Glutamatergic neuron (in vitro differentiated cells): Measurements from ENCODE around the gene VSIG10L. TPM values are rescaled to one million over a fixed set of nuclear protein-coding genes. Genes with fewer than 3 reads are reported as not detected.

Experiments used
- DNase-seq: peaks from one replicate; pipeline ENCODE4 v3.0.0; 2022
- H3K27ac Mint-ChIP-seq: one replicate; pipeline ENCODE4 v1.8.0; 2020; ENCODE audit warnings: mild to moderate bottlenecking, mixed read lengths, inconsistent platforms; ENCODE audit not compliant: unreplicated experiment
- H3K27me3 Mint-ChIP-seq: one replicate; pipeline ENCODE4 v1.8.0; 2020; ENCODE audit warnings: mild to moderate bottlenecking, moderate library complexity, mixed read lengths, inconsistent platforms; ENCODE audit not compliant: unreplicated experiment
- H3K36me3 Mint-ChIP-seq: one replicate; pipeline ENCODE4 v1.8.0; 2020; ENCODE audit warnings: mild to moderate bottlenecking, mixed read lengths, inconsistent platforms; ENCODE audit not compliant: unreplicated experiment
- H3K4me1 Mint-ChIP-seq: one replicate; pipeline ENCODE4 v1.8.0; 2020; ENCODE audit warnings: mild to moderate bottlenecking, low read depth, mixed read lengths, inconsistent platforms; ENCODE audit not compliant: unreplicated experiment
- H3K4me3 Mint-ChIP-seq: one replicate; pipeline ENCODE4 v1.8.0; 2020; ENCODE audit warnings: mild to moderate bottlenecking, mixed read lengths, inconsistent platforms; ENCODE audit not compliant: unreplicated experiment
- H3K9me3 Mint-ChIP-seq: one replicate; pipeline ENCODE4 v1.8.0; 2020; ENCODE audit warnings: mild to moderate bottlenecking, moderate library complexity, mixed read lengths, inconsistent platforms; ENCODE audit not compliant: unreplicated experiment
- total RNA-seq: library from RNA; stranded (reverse); fragmentation: NEBNext Ultra II Directional; extraction: Animal tissue kit (Norgen Biotek cat#: 25700); gene quantifications from one replicate; pipeline ENCODE4 v1.2.1, GENCODE V29; 2021; ENCODE audit not compliant: unreplicated experiment
- TF ChIP-seq, protein P1 (sequence below): fragments of 200-600 bp; sonication (generic); IDR thresholded peaks from one replicate; pipeline ENCODE4 v1.5.0; 2021; ENCODE audit not compliant: partially characterized antibody, unreplicated experiment

The VSIG10L gene
- total RNA-seq, 1 donor from 2014 or later: 3.5 TPM

DNA sequence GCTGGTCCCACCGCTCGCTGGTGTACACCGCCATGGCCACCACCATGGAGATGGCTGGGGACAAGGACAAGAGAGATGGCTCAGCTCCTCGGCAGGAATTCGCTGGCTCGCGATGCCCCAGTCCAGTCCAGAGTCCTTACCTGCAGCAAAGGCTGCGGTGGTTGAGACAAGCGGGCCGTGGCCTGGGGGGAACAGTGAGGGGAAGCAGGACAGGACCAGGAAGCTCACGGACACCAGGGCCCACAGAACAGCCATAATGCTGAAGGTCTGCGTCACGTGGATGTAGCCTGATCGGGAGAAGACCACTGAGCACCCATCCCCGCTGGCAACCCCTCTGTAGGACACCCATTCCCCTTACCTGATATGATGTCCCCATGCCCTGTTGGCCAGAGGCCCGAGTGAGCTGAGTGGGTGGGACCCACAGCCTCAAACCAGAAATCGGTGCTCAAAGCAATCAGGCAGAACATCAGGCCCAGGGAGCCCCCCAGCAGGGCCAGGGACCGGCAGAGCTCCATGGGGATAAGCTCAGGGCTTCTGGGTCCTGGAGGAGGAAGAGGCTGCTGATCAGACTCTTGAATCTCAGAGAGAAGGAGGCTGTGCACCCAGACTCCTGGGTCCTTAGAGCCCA, 30.2 kb upstream of the VSIG10L start:
- Mint-ChIP-seq H3K36me3 (no peaks in the 10 kb centered on the region), H3K27ac (no peak overlapping the region), H3K9me3 (peaks cover 12% of the 10 kb centered on the region), H3K4me3 (no peak overlapping the region), H3K4me1 (peaks cover 3% of the 10 kb centered on the region), H3K27me3 (peaks cover 12% of the 10 kb centered on the region)
- TF ChIP-seq, protein P1, sequence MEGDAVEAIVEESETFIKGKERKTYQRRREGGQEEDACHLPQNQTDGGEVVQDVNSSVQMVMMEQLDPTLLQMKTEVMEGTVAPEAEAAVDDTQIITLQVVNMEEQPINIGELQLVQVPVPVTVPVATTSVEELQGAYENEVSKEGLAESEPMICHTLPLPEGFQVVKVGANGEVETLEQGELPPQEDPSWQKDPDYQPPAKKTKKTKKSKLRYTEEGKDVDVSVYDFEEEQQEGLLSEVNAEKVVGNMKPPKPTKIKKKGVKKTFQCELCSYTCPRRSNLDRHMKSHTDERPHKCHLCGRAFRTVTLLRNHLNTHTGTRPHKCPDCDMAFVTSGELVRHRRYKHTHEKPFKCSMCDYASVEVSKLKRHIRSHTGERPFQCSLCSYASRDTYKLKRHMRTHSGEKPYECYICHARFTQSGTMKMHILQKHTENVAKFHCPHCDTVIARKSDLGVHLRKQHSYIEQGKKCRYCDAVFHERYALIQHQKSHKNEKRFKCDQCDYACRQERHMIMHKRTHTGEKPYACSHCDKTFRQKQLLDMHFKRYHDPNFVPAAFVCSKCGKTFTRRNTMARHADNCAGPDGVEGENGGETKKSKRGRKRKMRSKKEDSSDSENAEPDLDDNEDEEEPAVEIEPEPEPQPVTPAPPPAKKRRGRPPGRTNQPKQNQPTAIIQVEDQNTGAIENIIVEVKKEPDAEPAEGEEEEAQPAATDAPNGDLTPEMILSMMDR: no peak
- no peak for DNase-seq

DNA sequence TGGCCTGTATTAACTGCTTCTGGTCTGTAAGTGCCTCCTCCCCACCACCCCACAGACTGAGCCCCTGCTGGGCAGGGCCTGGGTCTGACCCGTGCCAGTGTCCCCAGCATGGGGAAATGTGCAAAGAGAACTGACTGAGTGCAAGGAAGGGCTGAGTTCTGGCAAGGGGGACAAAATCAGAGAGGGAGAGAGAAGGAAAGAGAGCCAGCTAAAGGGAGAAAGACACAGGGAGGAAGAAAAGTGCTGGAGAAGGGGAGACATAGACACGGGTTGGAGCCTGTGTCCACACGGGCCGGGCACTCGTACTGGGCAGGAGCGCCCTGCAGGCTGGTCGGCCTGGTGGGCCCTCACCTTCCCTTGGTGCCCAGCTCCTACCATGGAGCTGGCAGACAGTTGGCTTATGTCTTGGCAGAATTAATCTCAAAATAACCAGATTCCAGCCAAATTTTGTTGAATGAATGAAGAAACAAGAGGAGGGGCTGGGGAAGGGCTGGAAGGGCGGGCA, 29.3 kb upstream of the VSIG10L start:
- peak overlapping the region; percentile 3 for H3K4me3 Mint-ChIP-seq
- peaks cover 3% of the 10 kb centered on the region for H3K4me1 Mint-ChIP-seq
- H3K27me3 Mint-ChIP-seq: peaks cover 15% of the 10 kb centered on the region
- TF ChIP-seq, protein P1: no peak
- DNase-seq: no peak
- H3K36me3 Mint-ChIP-seq: no peaks in the 10 kb centered on the region
- peaks cover 19% of the 10 kb centered on the region for H3K9me3 Mint-ChIP-seq
- H3K27ac Mint-ChIP-seq: no peak overlapping the region

DNA sequence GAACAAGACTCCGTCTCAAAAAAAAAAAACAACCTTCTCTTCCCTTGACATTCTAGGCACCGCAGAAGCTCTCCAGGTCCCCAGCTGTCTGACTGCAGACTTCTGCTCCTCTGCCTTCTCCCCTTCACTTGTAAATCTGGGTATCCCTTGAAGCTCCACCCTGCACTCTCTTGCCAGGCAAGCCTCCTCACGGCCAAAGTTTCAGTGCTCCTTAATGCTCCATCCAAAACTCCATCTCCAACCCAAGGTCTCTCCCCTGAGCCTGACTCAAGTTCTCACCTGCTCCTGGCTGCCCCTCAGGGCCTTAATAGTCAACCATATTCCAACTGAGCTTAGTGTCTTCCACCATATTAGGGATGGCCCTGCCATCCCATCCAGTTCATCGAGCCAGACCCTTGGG, 28.3 kb upstream of the VSIG10L start:
- Mint-ChIP-seq H3K27ac (no peak overlapping the region), H3K27me3 (peaks cover 18% of the 10 kb centered on the region), H3K4me3 (peak overlapping the region; percentile 59)

DNA sequence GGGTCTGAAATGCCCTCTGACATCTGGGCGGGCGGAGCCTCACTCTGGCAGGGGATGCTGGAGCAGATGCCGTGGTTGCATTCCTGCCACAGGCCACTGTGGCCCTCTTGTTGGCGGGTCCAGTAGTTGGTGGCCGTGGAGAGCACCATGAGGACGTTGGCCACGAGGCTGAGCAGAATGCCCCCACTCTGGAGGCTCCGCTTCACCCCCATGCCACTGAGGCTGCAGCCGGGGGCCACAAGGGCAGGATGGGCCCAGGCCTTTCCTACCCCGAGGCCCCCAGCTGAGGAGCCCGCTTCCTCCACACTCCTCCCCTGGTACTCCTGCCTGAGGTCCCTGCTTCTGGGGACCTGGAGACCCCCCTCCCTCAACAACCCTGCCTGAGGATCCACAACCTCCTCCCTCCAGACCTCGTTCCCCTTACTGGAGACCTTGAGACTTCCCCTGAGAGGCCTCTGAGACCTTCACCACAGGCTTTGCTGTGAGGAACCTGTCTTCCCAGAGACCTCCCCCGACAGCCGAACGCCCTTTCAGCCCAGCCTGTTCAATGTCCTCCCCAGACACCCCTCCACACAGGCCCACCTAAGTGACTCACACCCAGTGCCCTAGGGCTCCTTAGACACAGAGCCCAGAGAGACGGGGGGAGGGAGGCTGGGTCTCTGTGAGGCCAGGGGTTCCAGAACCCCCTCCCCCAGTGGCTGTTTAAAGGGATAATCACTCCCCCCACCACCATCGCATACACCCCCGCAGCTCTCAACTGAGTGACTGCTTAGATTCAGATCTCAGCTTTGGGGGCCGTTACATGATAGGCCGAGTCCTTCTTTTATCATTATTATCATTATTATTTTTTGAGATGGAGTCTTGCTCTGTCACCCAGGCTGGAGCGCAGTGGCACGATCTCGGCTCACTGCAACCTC, 26.7 kb upstream of the VSIG10L start, which contains the start of gene CLDND2:
TSS of gene CLDND2 (minus strand) at position 638 of the 917 bp plus-strand sequence. CDS start at position 212, 426 bp downstream.
- H3K36me3 Mint-ChIP-seq: no peaks in the 10 kb centered on the region
- no peak for DNase-seq
- H3K4me1 Mint-ChIP-seq: peaks cover 5% of the 10 kb centered on the region
- peak within 1 kb of the TSS; percentile 97 for H3K4me3 Mint-ChIP-seq
- peak within 1 kb of the TSS; percentile 96 for H3K27ac Mint-ChIP-seq
- TF ChIP-seq, protein P1: no peak
- H3K27me3 Mint-ChIP-seq: peaks cover 18% of the 10 kb centered on the region
- peaks cover 22% of the 10 kb centered on the region for H3K9me3 Mint-ChIP-seq

More for the DNA sequence above, 28.3 kb upstream of the VSIG10L start:
- DNase-seq: no peak
- TF ChIP-seq, protein P1: no peak
- Mint-ChIP-seq H3K4me1 (peaks cover 5% of the 10 kb centered on the region), H3K9me3 (peaks cover 24% of the 10 kb centered on the region), H3K36me3 (no peaks in the 10 kb centered on the region)
